CD4-positive, alpha-beta T cell treated with Interleukin-21 for 1 hour (primary cell): ENCODE measurements around the gene SLC5A10.
"Not testable (repeated sequence)": the region's sequence is repeated elsewhere in the genome, so short reads cannot be mapped to it uniquely, and the experiment has no call there.

Experiments used
- DNase-seq: peaks from one replicate; pipeline ENCODE4 v3.0.0-alpha.2; 2020

SLC5A10 gene

DNA sequence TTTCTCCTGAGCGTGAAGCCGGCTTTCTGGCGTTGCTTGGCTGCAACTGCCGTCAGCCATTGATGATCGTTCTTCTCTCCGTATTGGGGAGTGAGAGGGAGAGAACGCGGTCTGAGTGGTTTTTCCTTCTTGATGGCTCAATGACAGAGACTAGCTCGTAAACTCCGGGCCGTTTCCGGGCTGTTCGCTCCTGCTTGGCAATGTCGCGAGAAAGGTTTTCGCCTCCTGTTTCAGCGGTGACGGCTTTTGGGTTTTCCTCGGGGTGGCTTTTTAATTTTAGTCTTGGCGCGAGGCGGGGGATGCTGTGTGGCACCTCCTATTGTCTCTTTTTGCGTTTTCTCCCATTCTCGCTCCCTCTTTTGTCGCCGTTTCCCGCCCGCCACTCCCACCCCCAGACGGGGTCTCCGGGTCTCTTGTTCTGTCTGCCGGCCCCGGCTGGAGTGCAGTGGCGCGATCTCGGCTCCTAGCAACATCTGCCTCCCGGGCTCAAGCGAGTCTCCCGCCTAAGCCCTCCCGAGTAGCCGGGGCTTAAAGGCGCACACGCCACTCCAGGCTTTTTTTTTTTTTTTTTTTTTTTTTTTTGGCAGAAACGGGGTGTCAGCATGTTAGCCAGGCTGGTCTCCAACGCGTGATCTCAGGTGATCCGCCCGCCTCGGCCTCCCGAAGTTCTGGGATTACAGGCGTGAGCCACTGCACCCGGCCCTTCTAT lies 110.2 kb downstream of the SLC5A10 start:
- peak; percentile 87 for DNase-seq

DNA sequence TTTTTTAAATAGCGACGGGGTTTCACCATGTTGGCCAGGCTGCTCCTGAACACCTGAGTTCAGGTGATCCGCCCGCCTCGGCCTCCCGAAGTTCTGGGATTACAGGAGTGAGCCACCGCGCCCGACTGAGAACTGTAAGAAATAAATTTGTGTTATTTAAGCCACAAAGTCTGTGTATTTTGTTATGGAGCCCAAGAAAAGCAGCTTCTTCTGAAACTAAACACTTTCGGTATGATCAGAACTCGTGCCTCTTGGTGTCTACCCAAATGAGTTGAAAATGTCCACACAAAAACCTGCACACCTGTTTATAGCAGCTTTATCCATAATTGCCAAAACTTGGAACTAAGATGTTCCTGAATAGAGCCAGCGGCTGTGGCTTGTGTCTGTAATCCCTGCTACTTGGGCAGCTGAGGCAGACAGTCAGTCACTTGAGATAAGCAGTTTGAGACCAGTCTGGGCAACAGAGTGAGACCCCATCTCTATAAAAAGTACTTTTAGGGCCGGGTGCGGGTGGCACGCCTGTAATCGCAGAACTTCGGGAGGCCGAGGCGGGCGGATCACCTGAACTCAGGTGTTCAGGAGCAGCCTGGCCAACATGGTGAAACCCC lies 110.9 kb downstream of the SLC5A10 start:
- not testable (repeated sequence) for DNase-seq

DNA sequence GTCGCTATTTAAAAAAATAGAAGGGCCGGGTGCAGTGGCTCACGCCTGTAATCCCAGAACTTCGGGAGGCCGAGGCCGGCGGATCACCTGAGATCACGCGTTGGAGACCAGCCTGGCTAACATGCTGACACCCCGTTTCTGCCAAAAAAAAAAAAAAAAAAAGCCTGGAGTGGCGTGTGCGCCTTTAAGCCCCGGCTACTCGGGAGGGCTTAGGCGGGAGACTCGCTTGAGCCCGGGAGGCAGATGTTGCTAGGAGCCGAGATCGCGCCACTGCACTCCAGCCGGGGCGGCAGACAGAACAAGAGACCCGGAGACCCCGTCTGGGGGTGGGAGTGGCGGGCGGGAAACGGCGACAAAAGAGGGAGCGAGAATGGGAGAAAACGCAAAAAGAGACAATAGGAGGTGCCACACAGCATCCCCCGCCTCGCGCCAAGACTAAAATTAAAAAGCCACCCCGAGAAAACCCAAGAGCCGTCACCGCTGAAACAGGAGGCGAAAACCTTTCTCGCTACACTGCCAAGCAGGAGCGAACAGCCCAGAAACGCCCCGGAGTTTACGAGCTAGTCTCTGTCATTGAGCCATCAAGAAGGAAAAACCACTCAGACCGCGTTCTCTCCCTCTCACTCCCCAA lies 111.5 kb downstream of the SLC5A10 start:
- DNase-seq = peak; percentile 91

DNA sequence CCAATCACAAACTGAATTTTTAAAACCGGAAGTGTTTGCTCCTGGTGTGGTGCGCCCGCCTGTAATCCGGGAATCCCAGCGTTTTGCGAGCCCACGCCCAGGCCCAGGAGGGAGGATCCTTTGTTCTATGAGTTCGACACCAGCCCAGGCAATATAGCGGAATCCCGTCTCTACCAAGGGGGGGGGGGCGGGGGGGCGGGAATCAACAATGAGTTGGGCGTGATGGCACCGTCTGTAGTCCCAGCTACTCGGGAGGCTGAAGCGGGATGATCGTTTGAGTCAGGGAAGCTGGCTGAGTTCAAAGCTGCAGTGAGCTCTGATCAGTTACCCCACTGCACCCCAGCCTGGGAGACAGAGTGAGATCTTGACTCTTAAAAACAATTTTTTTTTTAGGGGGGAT lies 112.4 kb downstream of the SLC5A10 start:
- DNase-seq = not testable (repeated sequence)

DNA sequence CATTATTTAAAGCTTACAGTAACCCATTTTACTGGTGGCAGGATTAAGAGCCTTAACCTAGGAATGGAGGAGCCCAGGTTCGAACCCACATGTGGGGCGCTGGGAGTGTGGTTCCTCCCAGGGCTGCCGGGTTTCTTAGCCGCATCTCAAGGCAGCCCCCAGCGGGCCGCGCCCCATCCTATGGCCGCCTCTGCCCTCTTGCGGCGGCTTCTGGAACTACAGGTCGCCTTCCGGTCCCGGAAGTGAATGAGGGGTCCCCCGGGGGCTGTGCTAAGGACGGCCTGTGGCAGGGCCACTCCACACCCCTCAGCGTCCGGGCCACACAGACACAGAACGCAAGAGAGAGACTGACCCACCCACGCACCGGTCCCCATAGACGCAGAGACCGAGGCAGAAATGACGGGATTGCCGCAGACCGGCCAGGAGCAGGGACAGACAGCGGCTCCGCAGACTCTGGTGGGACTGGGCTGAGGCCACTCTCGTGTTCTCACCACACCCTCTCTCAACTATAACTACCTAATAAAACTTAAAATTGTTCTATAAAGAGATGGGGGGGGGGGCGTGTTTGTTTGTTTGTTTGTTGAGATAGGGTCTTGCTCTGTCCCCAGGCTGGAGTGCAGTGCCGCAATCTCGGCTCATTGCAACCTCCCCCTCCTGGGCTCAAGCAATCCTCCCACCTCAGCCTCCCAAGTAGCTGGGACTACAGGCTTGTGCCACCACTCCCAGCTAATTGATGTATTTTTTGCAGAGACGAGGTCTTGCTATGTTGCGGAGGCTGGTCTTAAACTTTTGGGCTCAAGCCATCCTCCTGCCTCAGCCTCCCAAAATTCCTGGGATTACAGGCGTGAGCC lies 118.6 kb downstream of the SLC5A10 start:
- not testable (repeated sequence) for DNase-seq
